ENCODE data around the gene C13orf46.

Gene C13orf46

GRCh38 chr13:113952983-113953520 lies 20.8 kb downstream of the C13orf46 start:
- DNase-seq: no peak

- DNase-seq: no peak
These were observed 21.5 kb downstream of the C13orf46 start for GRCh38 chr13:113952151-113952982.

GRCh38 chr13:113951246-113951999 lies 22.5 kb downstream of the C13orf46 start:
- DNase-seq: peak; percentile 12 to 52 (median 32)

GRCh38 chr13:113950451-113951245 lies 23.2 kb downstream of the C13orf46 start:
- DNase-seq: no peak

- DNase-seq: no peak
These were observed 24.3 kb downstream of the C13orf46 start for GRCh38 chr13:113949546-113949945.

GRCh38 chr13:113948034-113948742 lies 25.7 kb downstream of the C13orf46 start:
- no peak for DNase-seq

GRCh38 chr13:113947311-113948033 lies 26.4 kb downstream of the C13orf46 start:
- DNase-seq: no peak

- DNase-seq: no peak
These were observed 27.3 kb downstream of the C13orf46 start for GRCh38 chr13:113946409-113947181.

GRCh38 chr13:113945857-113946408 lies 27.9 kb downstream of the C13orf46 start:
- DNase-seq: no peak

- DNase-seq: no peak
These were observed 29.9 kb downstream of the C13orf46 start for GRCh38 chr13:113943821-113944565.

- DNase-seq: no peak
These were observed 31.2 kb downstream of the C13orf46 start for GRCh38 chr13:113942591-113943103.

GRCh38 chr13:113941571-113942191 lies 32.2 kb downstream of the C13orf46 start:
- no peak for DNase-seq

GRCh38 chr13:113939944-113940297 lies 34.0 kb downstream of the C13orf46 start:
- DNase-seq: no peak

- DNase-seq: no peak
These were observed 34.5 kb downstream of the C13orf46 start for GRCh38 chr13:113939129-113939943.

- no peak for DNase-seq
These were observed 35.2 kb downstream of the C13orf46 start for GRCh38 chr13:113938716-113939115.

GRCh38 chr13:113938246-113938645 lies 35.6 kb downstream of the C13orf46 start:
- DNase-seq: no peak

- DNase-seq: no peak
These were observed 36.2 kb downstream of the C13orf46 start for GRCh38 chr13:113937527-113938180.

GRCh38 chr13:113937073-113937472 lies 36.8 kb downstream of the C13orf46 start:
- DNase-seq: no peak

Data from stimulated activated naive CD4-positive, alpha-beta T cell (primary cell).